ENCODE results near the gene ZGLP1.

Gene ZGLP1

DNA sequence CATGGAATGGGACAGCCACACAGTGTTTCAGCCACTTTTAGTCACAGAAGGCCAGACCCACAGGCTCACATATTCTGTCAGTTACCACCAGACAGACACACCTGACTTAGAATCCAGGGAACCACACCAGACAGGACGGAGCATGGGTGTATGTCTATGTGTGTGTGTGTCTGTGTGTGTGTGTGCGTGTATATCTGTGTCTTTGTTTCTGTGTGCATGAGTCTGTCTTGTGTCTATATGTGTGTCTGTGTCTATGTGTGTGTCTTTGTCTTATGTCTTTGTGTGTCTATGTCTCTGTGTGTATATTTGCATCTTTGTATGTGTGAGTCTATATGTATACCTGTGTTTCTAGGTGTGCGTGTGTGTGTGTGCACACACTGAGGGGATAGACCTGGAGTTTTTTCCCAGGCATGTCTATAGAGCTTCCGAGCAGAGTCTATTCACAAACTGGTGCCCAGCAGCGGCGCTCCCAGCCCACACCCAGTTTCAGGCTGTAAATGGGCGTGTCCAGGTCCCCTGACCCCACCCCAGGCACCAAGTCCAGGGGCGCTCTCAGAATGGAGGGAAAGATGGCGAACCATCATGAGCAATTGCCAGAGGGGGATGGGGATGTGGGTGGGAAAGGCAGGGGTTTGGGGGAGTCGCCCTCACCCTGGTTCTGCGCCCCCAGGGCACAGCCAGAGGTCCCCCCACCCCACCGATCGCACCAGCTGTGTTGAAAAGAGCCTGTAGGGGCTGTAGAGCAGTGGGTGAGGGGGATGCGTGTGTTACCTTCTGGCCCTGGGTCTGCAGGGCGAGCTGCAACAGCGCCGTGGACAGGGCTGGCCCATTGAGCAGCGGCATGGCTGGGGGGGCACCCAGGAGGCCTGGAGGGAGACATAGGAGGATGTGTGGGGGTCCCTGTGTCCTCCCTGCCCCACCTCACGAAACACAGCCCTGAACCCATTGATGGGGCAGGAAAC lies 12.5 kb upstream of the ZGLP1 start:
- DNase-seq (ENCODE audit: low spot score) = no peak
- TF ChIP-seq, protein P1, sequence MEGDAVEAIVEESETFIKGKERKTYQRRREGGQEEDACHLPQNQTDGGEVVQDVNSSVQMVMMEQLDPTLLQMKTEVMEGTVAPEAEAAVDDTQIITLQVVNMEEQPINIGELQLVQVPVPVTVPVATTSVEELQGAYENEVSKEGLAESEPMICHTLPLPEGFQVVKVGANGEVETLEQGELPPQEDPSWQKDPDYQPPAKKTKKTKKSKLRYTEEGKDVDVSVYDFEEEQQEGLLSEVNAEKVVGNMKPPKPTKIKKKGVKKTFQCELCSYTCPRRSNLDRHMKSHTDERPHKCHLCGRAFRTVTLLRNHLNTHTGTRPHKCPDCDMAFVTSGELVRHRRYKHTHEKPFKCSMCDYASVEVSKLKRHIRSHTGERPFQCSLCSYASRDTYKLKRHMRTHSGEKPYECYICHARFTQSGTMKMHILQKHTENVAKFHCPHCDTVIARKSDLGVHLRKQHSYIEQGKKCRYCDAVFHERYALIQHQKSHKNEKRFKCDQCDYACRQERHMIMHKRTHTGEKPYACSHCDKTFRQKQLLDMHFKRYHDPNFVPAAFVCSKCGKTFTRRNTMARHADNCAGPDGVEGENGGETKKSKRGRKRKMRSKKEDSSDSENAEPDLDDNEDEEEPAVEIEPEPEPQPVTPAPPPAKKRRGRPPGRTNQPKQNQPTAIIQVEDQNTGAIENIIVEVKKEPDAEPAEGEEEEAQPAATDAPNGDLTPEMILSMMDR (IDR thresholded peaks at IDR 0.05; ENCODE audit: extremely low read depth, missing control alignments) = no peak

DNA sequence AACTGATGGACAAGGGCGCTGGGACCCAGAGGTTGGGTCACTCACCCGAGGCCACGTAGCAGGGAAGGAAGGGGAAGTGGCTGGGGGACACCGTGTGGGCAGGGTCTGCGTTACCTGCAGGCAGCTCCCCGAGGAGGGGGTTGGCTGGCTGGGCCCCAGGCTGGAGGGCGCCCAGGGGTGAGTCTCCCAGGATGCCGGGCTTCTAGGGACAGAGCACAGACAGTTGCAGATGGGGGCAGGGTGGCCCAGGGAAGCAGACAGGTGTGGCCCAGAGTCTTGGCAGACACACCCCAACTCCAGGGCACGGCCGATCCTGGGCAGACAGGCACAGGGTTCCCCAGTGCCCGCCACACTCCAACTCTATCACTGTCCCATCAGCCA lies 11.8 kb upstream of the ZGLP1 start:
- TF ChIP-seq, protein P1 (IDR thresholded peaks at IDR 0.05; ENCODE audit: extremely low read depth, missing control alignments) = no peak

DNA sequence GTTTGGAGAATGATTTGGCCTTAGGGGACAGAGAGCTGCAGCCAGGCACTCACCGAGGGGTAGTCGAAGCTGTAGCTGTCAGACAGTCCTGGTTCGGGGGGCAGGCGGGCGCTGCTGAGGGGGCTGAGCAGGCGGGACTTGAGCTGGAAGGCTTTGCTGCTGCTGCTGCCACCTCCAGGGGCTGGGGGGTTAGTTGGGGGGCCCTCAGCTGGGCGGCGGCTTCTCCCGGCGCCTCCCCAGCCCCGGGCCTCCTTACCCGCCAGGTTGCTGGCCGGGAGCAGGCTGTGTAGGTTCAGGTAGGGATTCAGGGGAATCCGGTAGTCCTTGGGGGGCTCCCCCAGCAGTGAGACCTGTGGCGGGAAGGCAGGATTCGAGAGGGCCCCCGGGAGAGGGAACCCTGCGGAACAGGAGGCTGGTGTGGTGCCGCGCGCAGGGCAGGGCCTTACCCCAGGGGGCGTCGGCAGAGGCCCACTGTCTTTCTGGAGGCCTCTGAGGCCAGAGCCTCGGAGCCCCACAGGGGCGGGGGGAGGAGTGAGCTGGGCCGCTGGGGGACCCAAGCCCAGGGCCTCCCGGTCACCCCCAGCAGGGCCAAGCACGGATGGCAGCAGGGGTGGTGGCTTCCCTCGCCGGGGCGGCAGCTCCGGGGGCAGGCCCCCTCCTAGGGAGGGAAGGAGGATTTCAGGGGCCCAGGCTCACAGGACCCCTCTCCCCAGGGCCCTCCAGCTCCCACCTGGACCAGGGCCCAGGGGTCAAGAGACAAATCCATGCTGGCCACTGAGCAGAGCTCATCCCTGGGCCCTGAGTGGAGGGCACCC lies 11.2 kb upstream of the ZGLP1 start:
- TF ChIP-seq, protein P1 (IDR thresholded peaks at IDR 0.05; ENCODE audit: extremely low read depth, missing control alignments) = no peak
- no peak for DNase-seq (ENCODE audit: low spot score)

More for the DNA sequence above, 11.8 kb upstream of the ZGLP1 start:
- no peak for DNase-seq (ENCODE audit: low spot score)

DNA sequence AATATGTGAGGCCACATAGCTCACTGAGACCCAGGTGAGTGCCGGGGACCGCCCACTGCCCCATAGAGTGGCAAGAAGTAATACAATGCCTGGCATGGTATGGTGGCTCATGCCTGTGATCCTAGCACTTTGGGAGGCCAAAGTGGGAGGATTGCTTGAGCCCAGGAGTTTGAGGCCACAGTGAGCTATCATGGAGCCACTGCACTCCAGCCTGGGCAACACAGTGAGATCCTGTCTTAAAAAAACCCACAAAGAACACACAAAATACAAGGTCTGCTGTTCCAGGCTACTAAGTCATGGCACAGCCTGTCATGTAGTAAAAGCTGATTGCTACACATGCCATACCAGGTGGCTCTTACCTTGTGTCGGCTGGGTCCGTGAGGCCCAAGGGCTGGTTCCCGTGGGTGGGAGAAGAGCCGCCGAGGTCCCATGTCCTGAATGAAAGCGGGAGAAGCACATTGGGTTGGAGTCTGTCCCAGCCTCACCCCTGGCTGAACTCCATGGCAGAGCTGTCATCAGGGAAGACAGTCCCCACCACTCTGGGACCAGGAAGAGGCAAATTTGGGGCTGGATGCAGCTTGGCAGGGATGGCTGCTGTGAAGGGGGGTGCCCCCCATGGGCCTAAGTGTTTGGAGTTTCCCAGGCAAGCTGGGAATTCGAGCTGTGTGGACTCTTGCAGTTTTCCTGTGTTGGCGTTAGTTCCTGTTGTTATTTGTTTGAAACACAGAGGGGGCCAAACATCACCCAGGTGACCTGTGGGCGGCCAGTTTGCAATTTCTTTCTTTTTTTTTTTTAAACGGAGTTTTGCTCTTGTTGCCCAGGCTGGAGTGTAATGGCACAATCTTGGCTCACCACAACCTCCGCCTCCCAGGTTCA lies 9.4 kb upstream of the ZGLP1 start:
- no peak for DNase-seq (ENCODE audit: low spot score)

DNA sequence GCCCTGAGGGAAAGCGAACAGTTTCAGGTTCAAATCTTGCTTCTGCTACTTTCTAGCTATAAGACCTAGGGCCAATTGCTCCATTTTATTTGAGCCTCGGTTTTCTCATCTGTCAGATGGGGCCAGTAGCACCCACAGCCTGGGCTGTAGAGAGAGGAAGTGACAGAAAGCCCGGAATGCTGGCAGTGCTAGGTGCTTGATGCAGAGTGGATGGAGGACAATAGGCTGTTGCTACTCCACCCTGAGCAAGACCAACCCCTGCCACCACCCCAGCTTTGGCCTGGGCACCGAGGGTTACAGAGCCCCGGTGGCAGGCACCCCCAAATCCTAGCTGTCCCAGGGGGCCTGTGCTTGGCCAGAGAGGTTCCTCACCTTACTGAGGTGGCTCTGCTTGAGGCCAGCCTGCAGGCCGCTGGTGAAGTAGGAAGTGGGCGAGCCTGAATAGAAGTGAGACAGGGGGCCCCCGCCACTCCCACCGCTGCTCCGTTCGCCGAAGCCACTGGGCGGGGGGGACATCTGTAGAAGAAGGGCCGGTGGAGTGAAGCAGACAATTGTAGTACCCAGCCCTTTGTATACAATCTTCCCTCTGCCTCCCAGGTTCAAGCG lies 8.3 kb upstream of the ZGLP1 start:
- DNase-seq (ENCODE audit: low spot score) = no peak
- TF ChIP-seq, protein P1 (IDR thresholded peaks at IDR 0.05; ENCODE audit: extremely low read depth, missing control alignments) = no peak

More for the DNA sequence above, 9.4 kb upstream of the ZGLP1 start:
- TF ChIP-seq, protein P1 (IDR thresholded peaks at IDR 0.05; ENCODE audit: extremely low read depth, missing control alignments) = no peak

DNA sequence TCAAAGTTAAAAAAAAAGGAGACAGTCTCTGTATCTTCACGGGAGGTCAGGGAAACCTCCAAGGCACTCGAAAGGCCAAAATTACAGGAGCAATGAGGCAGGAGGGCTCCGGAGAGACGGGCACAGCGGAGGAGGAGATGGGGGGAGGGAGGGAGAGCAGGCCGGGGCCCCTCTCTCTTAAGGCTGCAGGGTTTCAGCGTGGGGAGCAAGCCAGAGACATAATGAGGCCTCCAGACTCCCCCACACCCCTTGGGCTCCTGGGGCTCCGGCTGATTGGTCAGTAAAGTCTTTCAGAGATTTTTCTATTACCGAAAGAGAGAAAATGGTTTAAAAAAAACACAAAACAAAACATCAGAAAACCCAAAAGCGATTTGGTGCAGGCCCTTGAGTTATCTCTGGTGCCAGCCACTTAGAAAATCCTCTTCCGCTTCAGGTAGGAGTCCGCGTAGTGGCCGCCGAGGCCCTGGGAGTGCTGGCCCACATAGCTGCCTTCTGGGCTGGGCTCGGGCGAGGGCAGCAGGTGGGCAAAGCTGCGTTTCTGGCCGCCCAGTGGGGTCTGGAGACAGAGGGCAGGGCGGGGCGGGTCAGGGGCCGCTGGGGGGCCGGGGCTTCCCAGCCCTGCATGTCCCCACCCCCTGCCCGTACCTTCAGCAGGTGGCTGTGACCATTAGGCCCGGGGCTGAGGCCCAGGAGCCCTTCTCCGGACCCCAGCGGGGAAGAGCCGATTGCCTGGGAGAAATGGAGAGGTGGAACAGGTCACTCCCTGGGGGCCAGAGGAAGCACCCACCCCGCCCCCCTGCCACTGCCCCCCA lies 7.6 kb upstream of the ZGLP1 start:
- no peak for DNase-seq (ENCODE audit: low spot score)
- TF ChIP-seq, protein P1 (IDR thresholded peaks at IDR 0.05; ENCODE audit: extremely low read depth, missing control alignments) = no peak
